Measurements from ENCODE around the gene DYRK2.

DNA sequence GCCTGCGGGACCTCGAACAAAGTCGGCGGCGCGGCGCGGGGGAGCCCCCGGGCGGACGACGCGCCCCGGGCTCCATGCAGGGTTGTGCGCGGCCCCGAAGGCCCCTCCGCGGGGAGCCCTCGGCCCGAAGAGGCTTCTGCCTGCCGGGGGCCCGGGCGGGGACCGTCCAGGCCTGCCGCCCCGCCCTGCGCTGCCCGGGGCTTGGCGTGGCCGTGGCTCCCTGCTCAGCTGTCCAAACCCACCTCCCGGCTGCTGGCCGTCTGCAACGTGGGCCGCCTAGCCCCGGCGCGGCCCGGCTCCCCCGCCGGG is 670 bp downstream of the DYRK2 start:
- TF ChIP-seq, protein P1, sequence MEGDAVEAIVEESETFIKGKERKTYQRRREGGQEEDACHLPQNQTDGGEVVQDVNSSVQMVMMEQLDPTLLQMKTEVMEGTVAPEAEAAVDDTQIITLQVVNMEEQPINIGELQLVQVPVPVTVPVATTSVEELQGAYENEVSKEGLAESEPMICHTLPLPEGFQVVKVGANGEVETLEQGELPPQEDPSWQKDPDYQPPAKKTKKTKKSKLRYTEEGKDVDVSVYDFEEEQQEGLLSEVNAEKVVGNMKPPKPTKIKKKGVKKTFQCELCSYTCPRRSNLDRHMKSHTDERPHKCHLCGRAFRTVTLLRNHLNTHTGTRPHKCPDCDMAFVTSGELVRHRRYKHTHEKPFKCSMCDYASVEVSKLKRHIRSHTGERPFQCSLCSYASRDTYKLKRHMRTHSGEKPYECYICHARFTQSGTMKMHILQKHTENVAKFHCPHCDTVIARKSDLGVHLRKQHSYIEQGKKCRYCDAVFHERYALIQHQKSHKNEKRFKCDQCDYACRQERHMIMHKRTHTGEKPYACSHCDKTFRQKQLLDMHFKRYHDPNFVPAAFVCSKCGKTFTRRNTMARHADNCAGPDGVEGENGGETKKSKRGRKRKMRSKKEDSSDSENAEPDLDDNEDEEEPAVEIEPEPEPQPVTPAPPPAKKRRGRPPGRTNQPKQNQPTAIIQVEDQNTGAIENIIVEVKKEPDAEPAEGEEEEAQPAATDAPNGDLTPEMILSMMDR (IDR thresholded peaks at IDR 0.05): no peak
- TF ChIP-seq POLR2A (IDR thresholded peaks at IDR 0.05): no peak
